Liver (tissue), 9 donors: Measurements from ENCODE around the gene FGD5. TPM values are rescaled to one million over a fixed set of nuclear protein-coding genes. Genes with fewer than 3 reads are reported as not detected.

ENCODE experiments used
- DNase-seq: peaks from one replicate; pipeline ENCODE4 v3.0.0-alpha.2; 2017; ENCODE audit warnings: low spot score
- H3K27ac ChIP-seq, 2 donors: one replicate each; pipeline ENCODE4 v1.7.0; 2013; ENCODE audit warnings: inconsistent platforms in 2 of 2, low read length in 2 of 2, control low read depth in 1 of 2, low read depth in 1 of 2, mild to moderate bottlenecking in 1 of 2
- H3K27me3 ChIP-seq, 4 donors: one replicate each; pipeline versions ENCODE4 v1.6.1 to v1.7.0; 2013; ENCODE audit warnings: low read length in 3 of 4, inconsistent platforms in 1 of 4, mild to moderate bottlenecking in 1 of 4, moderate library complexity in 1 of 4; ENCODE audit not compliant: control insufficient read depth in 4 of 4, insufficient read depth in 4 of 4
- H3K36me3 ChIP-seq, 4 donors: one replicate each; pipeline versions ENCODE4 v1.6.1 to v1.7.0; 2013; ENCODE audit warnings: low read length in 3 of 4, mild to moderate bottlenecking in 3 of 4, low read depth in 1 of 4, moderate library complexity in 1 of 4; ENCODE audit not compliant: control insufficient read depth in 4 of 4, insufficient read depth in 3 of 4
- H3K4me1 ChIP-seq, 4 donors: one replicate each; pipeline versions ENCODE4 v1.6.1 to v1.7.0; 2013; ENCODE audit warnings: low read length in 3 of 4, mild to moderate bottlenecking in 3 of 4, moderate library complexity in 1 of 4; ENCODE audit not compliant: control insufficient read depth in 4 of 4, insufficient read depth in 4 of 4
- H3K4me3 ChIP-seq, 3 donors: one replicate each; pipeline versions ENCODE4 v1.6.1 to v1.7.0; 2013; ENCODE audit warnings: low read length in 3 of 3, control low read depth in 1 of 3, low read depth in 1 of 3, mild to moderate bottlenecking in 1 of 3
- H3K9ac ChIP-seq, 2 donors: one replicate each; pipeline ENCODE4 v1.7.0; 2013; ENCODE audit warnings: low read length in 2 of 2, mild to moderate bottlenecking in 2 of 2, moderate library complexity in 2 of 2, control low read depth in 1 of 2, low read depth in 1 of 2
- H3K9me3 ChIP-seq, 4 donors: one replicate each; pipeline versions ENCODE4 v1.6.1 to v1.7.0; 2013; ENCODE audit warnings: low read length in 3 of 4; ENCODE audit not compliant: control insufficient read depth in 4 of 4
- EGR1 ChIP-seq, 2 donors: IDR thresholded peaks; 2 replicates each; pipeline ENCODE4 v1.6.1; 2016 to 2018; ENCODE audit warnings: antibody characterized with exemption in 2 of 2, low read depth in 2 of 2
- FOXA1 ChIP-seq: IDR thresholded peaks from 2 replicates; pipeline ENCODE4 v1.6.1; 2016; ENCODE audit warnings: antibody characterized with exemption
- FOXA2 ChIP-seq: IDR thresholded peaks from 2 replicates; pipeline ENCODE4 v1.6.1; 2016; ENCODE audit warnings: antibody characterized with exemption
- GABPA ChIP-seq, 2 donors: IDR thresholded peaks in 1 of 2; conservative IDR thresholded peaks in 1 of 2; 2 replicates each; pipeline ENCODE4 v1.6.1; 2016; ENCODE audit warnings: antibody characterized with exemption in 2 of 2, mild to moderate bottlenecking in 1 of 2, moderate library complexity in 1 of 2
- HNF4A ChIP-seq, 2 donors: conservative IDR thresholded peaks; 2 replicates each; pipeline ENCODE4 v1.6.1; 2016; ENCODE audit warnings: antibody characterized with exemption in 2 of 2, mild to moderate bottlenecking in 2 of 2
- HNF4G ChIP-seq: IDR thresholded peaks from 2 replicates; pipeline ENCODE4 v1.6.1; 2016; ENCODE audit warnings: antibody characterized with exemption
- JUND ChIP-seq, 2 donors: IDR thresholded peaks; 2 replicates each; pipeline ENCODE4 v1.6.1; 2016; ENCODE audit warnings: antibody characterized with exemption in 2 of 2
- NR2F2 ChIP-seq: IDR thresholded peaks from 2 replicates; pipeline ENCODE4 v1.6.1; 2016; ENCODE audit warnings: antibody characterized with exemption
- RAD21 ChIP-seq, 2 donors: IDR thresholded peaks; 2 replicates each; pipeline ENCODE4 v1.6.1; 2016; ENCODE audit warnings: antibody characterized with exemption in 2 of 2, mild to moderate bottlenecking in 2 of 2
- RXRA ChIP-seq, 2 donors: IDR thresholded peaks; 2 replicates each; pipeline ENCODE4 v1.6.1; 2017 to 2018; ENCODE audit warnings: antibody characterized with exemption in 2 of 2, mild to moderate bottlenecking in 1 of 2
- SP1 ChIP-seq: IDR thresholded peaks from 2 replicates; pipeline ENCODE4 v1.6.1; 2018; ENCODE audit warnings: antibody characterized with exemption, mild to moderate bottlenecking
- TAF1 ChIP-seq: conservative IDR thresholded peaks from 2 replicates; pipeline ENCODE4 v1.6.1; 2016; ENCODE audit warnings: antibody characterized with exemption, mild to moderate bottlenecking
- YY1 ChIP-seq: IDR thresholded peaks from 2 replicates; pipeline ENCODE4 v1.6.1; 2016; ENCODE audit warnings: antibody characterized with exemption, mild to moderate bottlenecking
- WGBS: extraction: QIAGEN DNeasy Blood & Tissue Kit; methylation state at CpG from one replicate; pipeline ENCODE4 v1.1.7; 2013; 5-methylcytosine and 5-hydroxymethylcytosine counted together
- polyA plus RNA-seq, 2 donors: library from polyadenylated mRNA; stranded (reverse) in 1 of 2; unstranded in 1 of 2; fragments of 200-250 nt in 1 of 2; fragments of >200 nt in 1 of 2; fragmentation: Nextera tagmentation in 1 of 2; extraction: Ambion mirVana in 1 of 2; gene quantifications; one replicate each; pipeline versions ENCODE4 v1.2.1 to v1.2.3, GENCODE V29; 2013 to 2015
- total RNA-seq, 2 donors: library from RNA; depleted of rRNA; stranded (reverse); fragments of >200 nt; gene quantifications; one replicate each; pipeline ENCODE4 v1.2.3, GENCODE V29; 2014
- TF ChIP-seq, protein P1 (sequence below): fragments of 150-350 bp; IDR thresholded peaks from 2 replicates; pipeline ENCODE4 v1.5.1; 2017; ENCODE audit warnings: improper control_type of control experiment, low read depth, low read length; ENCODE audit not compliant: missing input control
- TF ChIP-seq, protein P2 (sequence below): IDR thresholded peaks from 2 replicates; pipeline ENCODE4 v1.6.1; 2016; ENCODE audit warnings: antibody characterized with exemption
- TF ChIP-seq, protein P3 (sequence below): IDR thresholded peaks from 2 replicates; pipeline ENCODE4 v1.6.1; 2016; ENCODE audit warnings: antibody characterized with exemption, mild to moderate bottlenecking
- TF ChIP-seq, protein P4 (sequence below): IDR thresholded peaks from 2 replicates; pipeline ENCODE4 v1.6.1; 2016; ENCODE audit warnings: antibody characterized with exemption
- TF ChIP-seq, protein P5 (sequence below): IDR thresholded peaks from 2 replicates; pipeline ENCODE4 v1.6.1; 2016; ENCODE audit warnings: antibody characterized with exemption
- donor health status: healthy.
- donor health status: healthy.
- donor health status: healthy.
- donor health status: healthy.
- donor health status: healthy.

Gene FGD5
- total and polyA plus RNA-seq, 4 donors = 2.0 to 6.3 (median 3.1) TPM

DNA sequence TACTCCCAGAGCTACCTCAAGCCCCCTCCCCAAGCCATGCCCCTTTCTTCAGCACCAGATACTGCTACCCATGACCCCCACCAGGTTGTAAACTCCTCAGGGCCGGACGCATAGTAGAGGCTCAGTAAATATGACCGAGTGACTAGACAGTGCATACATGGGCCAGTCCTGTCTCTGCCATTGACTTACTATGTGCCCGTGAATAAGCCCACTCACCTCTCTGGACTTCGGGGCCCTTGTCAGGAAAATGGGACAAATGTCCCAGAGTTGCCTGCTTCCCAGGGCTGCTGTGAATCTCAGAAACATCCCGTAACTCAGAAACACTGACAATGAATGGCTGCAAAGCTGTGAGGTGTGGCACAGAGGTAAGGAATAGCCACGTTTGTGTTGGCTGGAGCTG, 48.2 kb upstream of the FGD5 start:
- no peaks in the 10 kb centered on the region for H3K27me3 ChIP-seq
- WGBS = 92% methylated on average over 7 of the region's 7 CpGs
- H3K9ac ChIP-seq = no peak overlapping the region
- TF ChIP-seq, protein P1, sequence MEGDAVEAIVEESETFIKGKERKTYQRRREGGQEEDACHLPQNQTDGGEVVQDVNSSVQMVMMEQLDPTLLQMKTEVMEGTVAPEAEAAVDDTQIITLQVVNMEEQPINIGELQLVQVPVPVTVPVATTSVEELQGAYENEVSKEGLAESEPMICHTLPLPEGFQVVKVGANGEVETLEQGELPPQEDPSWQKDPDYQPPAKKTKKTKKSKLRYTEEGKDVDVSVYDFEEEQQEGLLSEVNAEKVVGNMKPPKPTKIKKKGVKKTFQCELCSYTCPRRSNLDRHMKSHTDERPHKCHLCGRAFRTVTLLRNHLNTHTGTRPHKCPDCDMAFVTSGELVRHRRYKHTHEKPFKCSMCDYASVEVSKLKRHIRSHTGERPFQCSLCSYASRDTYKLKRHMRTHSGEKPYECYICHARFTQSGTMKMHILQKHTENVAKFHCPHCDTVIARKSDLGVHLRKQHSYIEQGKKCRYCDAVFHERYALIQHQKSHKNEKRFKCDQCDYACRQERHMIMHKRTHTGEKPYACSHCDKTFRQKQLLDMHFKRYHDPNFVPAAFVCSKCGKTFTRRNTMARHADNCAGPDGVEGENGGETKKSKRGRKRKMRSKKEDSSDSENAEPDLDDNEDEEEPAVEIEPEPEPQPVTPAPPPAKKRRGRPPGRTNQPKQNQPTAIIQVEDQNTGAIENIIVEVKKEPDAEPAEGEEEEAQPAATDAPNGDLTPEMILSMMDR = no peak
- TF ChIP-seq RAD21 (IDR thresholded peaks at IDR 0.05) (no peak), HNF4G (no peak), RXRA (IDR thresholded peaks at IDR 0.05) (no peak), FOXA1 (no peak), TAF1 (no peak), EGR1 (IDR thresholded peaks at IDR 0.05; ENCODE audit: low read depth in 2 of 2) (no peak), YY1 (no peak), HNF4A (conservative IDR thresholded peaks at IDR 0.05) (no peak), GABPA (IDR thresholded peaks at IDR 0.05 in 1 of 2, conservative IDR thresholded peaks at IDR 0.05 in 1 of 2) (no peak), NR2F2 (no peak), JUND (IDR thresholded peaks at IDR 0.05) (no peak), SP1 (no peak), FOXA2 (no peak)
- TF ChIP-seq, protein P2, sequence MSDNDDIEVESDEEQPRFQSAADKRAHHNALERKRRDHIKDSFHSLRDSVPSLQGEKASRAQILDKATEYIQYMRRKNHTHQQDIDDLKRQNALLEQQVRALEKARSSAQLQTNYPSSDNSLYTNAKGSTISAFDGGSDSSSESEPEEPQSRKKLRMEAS = no peak
- TF ChIP-seq, protein P3, sequence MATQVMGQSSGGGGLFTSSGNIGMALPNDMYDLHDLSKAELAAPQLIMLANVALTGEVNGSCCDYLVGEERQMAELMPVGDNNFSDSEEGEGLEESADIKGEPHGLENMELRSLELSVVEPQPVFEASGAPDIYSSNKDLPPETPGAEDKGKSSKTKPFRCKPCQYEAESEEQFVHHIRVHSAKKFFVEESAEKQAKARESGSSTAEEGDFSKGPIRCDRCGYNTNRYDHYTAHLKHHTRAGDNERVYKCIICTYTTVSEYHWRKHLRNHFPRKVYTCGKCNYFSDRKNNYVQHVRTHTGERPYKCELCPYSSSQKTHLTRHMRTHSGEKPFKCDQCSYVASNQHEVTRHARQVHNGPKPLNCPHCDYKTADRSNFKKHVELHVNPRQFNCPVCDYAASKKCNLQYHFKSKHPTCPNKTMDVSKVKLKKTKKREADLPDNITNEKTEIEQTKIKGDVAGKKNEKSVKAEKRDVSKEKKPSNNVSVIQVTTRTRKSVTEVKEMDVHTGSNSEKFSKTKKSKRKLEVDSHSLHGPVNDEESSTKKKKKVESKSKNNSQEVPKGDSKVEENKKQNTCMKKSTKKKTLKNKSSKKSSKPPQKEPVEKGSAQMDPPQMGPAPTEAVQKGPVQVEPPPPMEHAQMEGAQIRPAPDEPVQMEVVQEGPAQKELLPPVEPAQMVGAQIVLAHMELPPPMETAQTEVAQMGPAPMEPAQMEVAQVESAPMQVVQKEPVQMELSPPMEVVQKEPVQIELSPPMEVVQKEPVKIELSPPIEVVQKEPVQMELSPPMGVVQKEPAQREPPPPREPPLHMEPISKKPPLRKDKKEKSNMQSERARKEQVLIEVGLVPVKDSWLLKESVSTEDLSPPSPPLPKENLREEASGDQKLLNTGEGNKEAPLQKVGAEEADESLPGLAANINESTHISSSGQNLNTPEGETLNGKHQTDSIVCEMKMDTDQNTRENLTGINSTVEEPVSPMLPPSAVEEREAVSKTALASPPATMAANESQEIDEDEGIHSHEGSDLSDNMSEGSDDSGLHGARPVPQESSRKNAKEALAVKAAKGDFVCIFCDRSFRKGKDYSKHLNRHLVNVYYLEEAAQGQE = no peak
- TF ChIP-seq, protein P4, sequence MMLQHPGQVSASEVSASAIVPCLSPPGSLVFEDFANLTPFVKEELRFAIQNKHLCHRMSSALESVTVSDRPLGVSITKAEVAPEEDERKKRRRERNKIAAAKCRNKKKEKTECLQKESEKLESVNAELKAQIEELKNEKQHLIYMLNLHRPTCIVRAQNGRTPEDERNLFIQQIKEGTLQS = no peak
- TF ChIP-seq, protein P5, sequence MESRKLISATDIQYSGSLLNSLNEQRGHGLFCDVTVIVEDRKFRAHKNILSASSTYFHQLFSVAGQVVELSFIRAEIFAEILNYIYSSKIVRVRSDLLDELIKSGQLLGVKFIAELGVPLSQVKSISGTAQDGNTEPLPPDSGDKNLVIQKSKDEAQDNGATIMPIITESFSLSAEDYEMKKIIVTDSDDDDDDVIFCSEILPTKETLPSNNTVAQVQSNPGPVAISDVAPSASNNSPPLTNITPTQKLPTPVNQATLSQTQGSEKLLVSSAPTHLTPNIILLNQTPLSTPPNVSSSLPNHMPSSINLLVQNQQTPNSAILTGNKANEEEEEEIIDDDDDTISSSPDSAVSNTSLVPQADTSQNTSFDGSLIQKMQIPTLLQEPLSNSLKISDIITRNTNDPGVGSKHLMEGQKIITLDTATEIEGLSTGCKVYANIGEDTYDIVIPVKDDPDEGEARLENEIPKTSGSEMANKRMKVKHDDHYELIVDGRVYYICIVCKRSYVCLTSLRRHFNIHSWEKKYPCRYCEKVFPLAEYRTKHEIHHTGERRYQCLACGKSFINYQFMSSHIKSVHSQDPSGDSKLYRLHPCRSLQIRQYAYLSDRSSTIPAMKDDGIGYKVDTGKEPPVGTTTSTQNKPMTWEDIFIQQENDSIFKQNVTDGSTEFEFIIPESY = no peak
- H3K4me3 ChIP-seq = no peak overlapping the region
- H3K4me1 ChIP-seq = no peaks in the 10 kb centered on the region
- no peak overlapping the region for H3K27ac ChIP-seq
- H3K9me3 ChIP-seq = no peaks in the 10 kb centered on the region
- DNase-seq = no peak
- H3K36me3 ChIP-seq = no peaks in the 10 kb centered on the region
